Measurements from ENCODE around the gene RNF208.
A peak's percentile ranks its signal among the peaks of the same experiment; 100 is the strongest.

The RNF208 gene

GRCh38 chr9:137236936-137237421, 14.9 kb upstream of the RNF208 start (continued):
- TF ChIP-seq HIC1 (tag by site-specific recombination; IDR thresholded peaks at IDR 0.05) = peak; percentile 60; the same call in 1 of the 2 replicates
- TF ChIP-seq ZIC2 (tag by site-specific recombination; IDR thresholded peaks at IDR 0.05) = peak; percentile 90

GRCh38 chr9:137236238-137236935, 14.3 kb upstream of the RNF208 start:
- CTCF ChIA-PET = interaction anchor here (0.6 to 3.4 kb wide), 85 partner anchors 7 to 500 kb away, joined by 3 to 45 read pairs (median 5); partner anchors contain the start of genes ANAPC2, CYSRT1, DPH7 and LCN8
- Histone ChIP-seq H3K27ac (ENCODE audit: extremely low read depth, low read depth, low read length) (no peak overlapping the region), H3K9me3 (ENCODE audit: control insufficient read depth, insufficient read depth, low read depth, low read length) (no peaks in the 10 kb centered on the region), H3K4me1 (ENCODE audit: control insufficient read depth, insufficient read depth, low read length) (peaks cover 3% of the 10 kb centered on the region; the same call in 1 of the 2 replicates), H3K36me3 (ENCODE audit: control insufficient read depth in 2 of 2, insufficient read depth in 1 of 2, low read length in 2 of 2) (peaks cover 0 to 7% of the 10 kb centered on the region in 2 experiments; a peak in 1 of 3 replicates), H3K4me3 (ENCODE audit: low read depth, low read length) (peak overlapping the region; percentile 13)
- POLR2A ChIA-PET = interaction anchor here (0.5 to 11.5 kb wide), 22 partner anchors 9 to 190 kb away, joined by 3 to 336 read pairs (median 4); partner anchors contain the start of genes ANAPC2, CYSRT1, EXD3 and MAN1B1
- peak; percentile 62; the same call in 1 of the 2 replicates for TF ChIP-seq KLF17 (tag by site-specific recombination; IDR thresholded peaks at IDR 0.05)
- TF ChIP-seq PRDM10 (tag by site-specific recombination; IDR thresholded peaks at IDR 0.05) = no peak
- 0 out of 2 replicates have a peak, but pooled peaks have one; percentile 44 for TF ChIP-seq ZFP37 (tag by site-specific recombination; IDR thresholded peaks at IDR 0.05)
- no peak; the same call in 1 of the 2 replicates for TF ChIP-seq ZBTB6 (tag by site-specific recombination; IDR thresholded peaks at IDR 0.05)
- peak; percentile 87 for TF ChIP-seq ZFHX2 (tag by site-specific recombination; conservative IDR thresholded peaks at IDR 0.05)
- TF ChIP-seq ZNF174 (tag by site-specific recombination; IDR thresholded peaks at IDR 0.05) = no peak
- no peak for TF ChIP-seq ZNF350 (tag by site-specific recombination; IDR thresholded peaks at IDR 0.05)
- no peak for TF ChIP-seq ZNF664 (tag by site-specific recombination; IDR thresholded peaks at IDR 0.05)
- TF ChIP-seq ZNF394 (tag by site-specific recombination; IDR thresholded peaks at IDR 0.05; ENCODE audit: borderline replicate concordance) = peak; percentile 32; the same call in 1 of the 2 replicates
- no peak for TF ChIP-seq ZNF155 (tag by site-specific recombination; IDR thresholded peaks at IDR 0.05)
- TF ChIP-seq FEZF1 (tag by site-specific recombination; IDR thresholded peaks at IDR 0.05) = no peak
- TF ChIP-seq ZNF24 (tag by site-specific recombination; IDR thresholded peaks at IDR 0.05) = no peak
- TF ChIP-seq ZNF280C (tag by site-specific recombination; IDR thresholded peaks at IDR 0.05) = no peak
- TF ChIP-seq ZNF561 (tag by site-specific recombination; IDR thresholded peaks at IDR 0.05; ENCODE audit: borderline replicate concordance) = 0 out of 2 replicates have a peak, but pooled peaks have one; percentile 64
- TF ChIP-seq MEIS1 (CRISPR knock-in tag; IDR thresholded peaks at IDR 0.05; ENCODE audit: borderline replicate concordance) = no peak
- TF ChIP-seq ZNF514 (tag by site-specific recombination; IDR thresholded peaks at IDR 0.05) = no peak
- TF ChIP-seq ZNF558 (tag by site-specific recombination; IDR thresholded peaks at IDR 0.05) = no peak
- no peak for TF ChIP-seq PBX3 (CRISPR knock-in tag; IDR thresholded peaks at IDR 0.05)
- TF ChIP-seq ZNF677 (tag by site-specific recombination; IDR thresholded peaks at IDR 0.05) = no peak
- TF ChIP-seq ZFP41 (tag by site-specific recombination; IDR thresholded peaks at IDR 0.05; ENCODE audit: borderline replicate concordance) = no peak
- TF ChIP-seq ZXDB (tag by site-specific recombination; IDR thresholded peaks at IDR 0.05) = peak; percentile 51; the same call in 1 of the 2 replicates

All from HEK293 (cell line).